ENCODE measurements around the gene ARHGEF28. TPM values are rescaled to one million over a fixed set of nuclear protein-coding genes. Genes with fewer than 3 reads are reported as not detected.

ARHGEF28 gene
- total RNA-seq, 1 experiment from 2014 or later = 6.1 TPM

- Histone ChIP-seq H2AFZ (ENCODE audit: low read depth, low read length, poor library complexity, severe bottlenecking) (no peak overlapping the region), H3K9me2 (ENCODE audit: insufficient read depth) (no peaks in the 10 kb centered on the region), H3K4me3 (replicated peaks in 1 of 2; ENCODE audit: low read depth in 1 of 2, low read length in 2 of 2) (no peak overlapping the region), H3K36me3 (ENCODE audit: control insufficient read depth in 1 of 2, insufficient read depth in 2 of 2, low read length in 2 of 2) (no peaks in the 10 kb centered on the region), H3K27ac (ENCODE audit: low read depth, low read length) (no peak overlapping the region), H3K9me3 (ENCODE audit: control insufficient read depth in 1 of 2, insufficient read depth in 1 of 2, low read depth in 1 of 2, low read length in 2 of 2) (peaks cover 0 to 3% of the 10 kb centered on the region in 2 experiments; a peak in 1 of 4 replicates), H4K20me1 (ENCODE audit: insufficient read depth) (no peaks in the 10 kb centered on the region), H3K9ac (ENCODE audit: low read length) (no peak overlapping the region), H3K4me2 (ENCODE audit: low read length) (peak overlapping the region; percentile 52), H3K79me2 (ENCODE audit: insufficient read depth, low read length) (no peaks in the 10 kb centered on the region), H3K27me3 (ENCODE audit: insufficient read depth, low read length) (no peaks in the 10 kb centered on the region), H3K4me1 (ENCODE audit: control insufficient read depth in 1 of 2, insufficient read depth in 2 of 2, low read length in 2 of 2) (peaks cover 9 to 26% of the 10 kb centered on the region in 2 experiments; a peak in 3 of 4 replicates)
- TF ChIP-seq ZFX (IDR thresholded peaks at IDR 0.05) = no peak
- no peak for TF ChIP-seq SP1 (IDR thresholded peaks at IDR 0.05; ENCODE audit: low read depth)
- TF ChIP-seq MAX (IDR thresholded peaks at IDR 0.05) = no peak
- no peak for TF ChIP-seq POLR2AphosphoS5 (IDR thresholded peaks at IDR 0.05; ENCODE audit: low read depth, low read length)
- no peak for TF ChIP-seq FOSL1 (IDR thresholded peaks at IDR 0.05; ENCODE audit: low read depth)
- TF ChIP-seq TCF7L2 (IDR thresholded peaks at IDR 0.05; ENCODE audit: borderline replicate concordance, extremely low read depth, insufficient read depth, insufficient read length) = no peak
- RAD21 ChIA-PET (ENCODE audit: low non-redundant PET in 1 of 2, low total read pairs in 2 of 2, uncharacterized antibody in 2 of 2, unreplicated experiment in 2 of 2) = no interaction called here
- CTCF ChIA-PET = no interaction called here
- no TSS peak for BruUV-seq (replicated peaks)
- DNase-seq (ENCODE audit: low read depth, low spot score) = no peak
- no peak for ATAC-seq
- POLR2A ChIA-PET = no interaction called here
- intact Hi-C loops (cut with micrococcal nuclease) = no loop called here
Observed at GRCh38 chr5:73939557-73939956, 313.6 kb downstream of the ARHGEF28 start.

- CTCF ChIA-PET = no interaction called here
- no peaks in the 10 kb centered on the region for H3K9me2 ChIP-seq (ENCODE audit: insufficient read depth)
- no TSS peak for BruUV-seq (replicated peaks)
- H3K4me3 ChIP-seq (replicated peaks in 1 of 2; ENCODE audit: low read depth in 1 of 2, low read length in 2 of 2) = no peak overlapping the region
- H4K20me1 ChIP-seq (ENCODE audit: insufficient read depth) = no peaks in the 10 kb centered on the region
- H3K27ac ChIP-seq (ENCODE audit: low read depth, low read length) = no peak overlapping the region
- no peaks in the 10 kb centered on the region for H3K36me3 ChIP-seq (ENCODE audit: control insufficient read depth in 1 of 2, insufficient read depth in 2 of 2, low read length in 2 of 2)
- POLR2A ChIA-PET = no interaction called here
- no peak overlapping the region for H3K9ac ChIP-seq (ENCODE audit: low read length)
- no peak for DNase-seq (ENCODE audit: low read depth, low spot score)
- intact Hi-C loops (cut with micrococcal nuclease) = no loop called here
- TF ChIP-seq CTCF (IDR thresholded peaks at IDR 0.05 in 2 of 3, conservative IDR thresholded peaks at IDR 0.05 in 1 of 3; ENCODE audit: borderline replicate concordance in 1 of 3, insufficient read depth in 1 of 3, low read depth in 2 of 3, low read length in 2 of 3) (no peak), ZNF274 (IDR thresholded peaks at IDR 0.05; ENCODE audit: low read depth, low read length) (no peak), EZH2 (IDR thresholded peaks at IDR 0.05) (no peak), EGR1 (IDR thresholded peaks at IDR 0.05; ENCODE audit: low read depth) (no peak), REST (IDR thresholded peaks at IDR 0.05; ENCODE audit: low read depth) (no peak), MAX (IDR thresholded peaks at IDR 0.05) (no peak), CEBPB (IDR thresholded peaks at IDR 0.05; ENCODE audit: low read depth) (no peak), ZFX (IDR thresholded peaks at IDR 0.05) (no peak), JUND (IDR thresholded peaks at IDR 0.05) (no peak), SP1 (IDR thresholded peaks at IDR 0.05; ENCODE audit: low read depth) (no peak), RAD21 (IDR thresholded peaks at IDR 0.05; ENCODE audit: low read depth) (no peak)
- RAD21 ChIA-PET (ENCODE audit: low non-redundant PET in 1 of 2, low total read pairs in 2 of 2, uncharacterized antibody in 2 of 2, unreplicated experiment in 2 of 2) = no interaction called here
- no peaks in the 10 kb centered on the region for H3K27me3 ChIP-seq (ENCODE audit: insufficient read depth, low read length)
- ATAC-seq = no peak
- H3K4me2 ChIP-seq (ENCODE audit: low read length) = no peak overlapping the region
- peaks cover 9 to 26% of the 10 kb centered on the region in 2 experiments; a peak in 3 of 4 replicates for H3K4me1 ChIP-seq (ENCODE audit: control insufficient read depth in 1 of 2, insufficient read depth in 2 of 2, low read length in 2 of 2)
- H3K9me3 ChIP-seq (ENCODE audit: control insufficient read depth in 1 of 2, insufficient read depth in 1 of 2, low read depth in 1 of 2, low read length in 2 of 2) = peaks cover 0 to 5% of the 10 kb centered on the region in 2 experiments; a peak in 1 of 4 replicates
- no peaks in the 10 kb centered on the region for H3K79me2 ChIP-seq (ENCODE audit: insufficient read depth, low read length)
- no peak overlapping the region for H2AFZ ChIP-seq (ENCODE audit: low read depth, low read length, poor library complexity, severe bottlenecking)
Observed at GRCh38 chr5:73940026-73940425, 314.0 kb downstream of the ARHGEF28 start.
